A673 (cell line): ENCODE data around the gene APBA3.

ENCODE experiments used
- EZH2 ChIP-seq: fragments of 200-600 bp; sonication (generic); IDR thresholded peaks from 2 replicates; pipeline ENCODE4 v1.6.1; 2017; ENCODE audit warnings: borderline replicate concordance, low read depth, mild to moderate bottlenecking, mixed read lengths, antibody characterized with exemption, low read length; ENCODE audit not compliant: poor library complexity, severe bottlenecking
- TF ChIP-seq, protein P1 (sequence below): fragments of 300-800, 200-600 bp; sonication (generic); conservative IDR thresholded peaks from 2 replicates; pipeline ENCODE4 v1.5.1; 2017; ENCODE audit warnings: low read depth, mild to moderate bottlenecking, antibody characterized with exemption, low read length, moderate library complexity, mixed read lengths

- TF ChIP-seq, protein P1, sequence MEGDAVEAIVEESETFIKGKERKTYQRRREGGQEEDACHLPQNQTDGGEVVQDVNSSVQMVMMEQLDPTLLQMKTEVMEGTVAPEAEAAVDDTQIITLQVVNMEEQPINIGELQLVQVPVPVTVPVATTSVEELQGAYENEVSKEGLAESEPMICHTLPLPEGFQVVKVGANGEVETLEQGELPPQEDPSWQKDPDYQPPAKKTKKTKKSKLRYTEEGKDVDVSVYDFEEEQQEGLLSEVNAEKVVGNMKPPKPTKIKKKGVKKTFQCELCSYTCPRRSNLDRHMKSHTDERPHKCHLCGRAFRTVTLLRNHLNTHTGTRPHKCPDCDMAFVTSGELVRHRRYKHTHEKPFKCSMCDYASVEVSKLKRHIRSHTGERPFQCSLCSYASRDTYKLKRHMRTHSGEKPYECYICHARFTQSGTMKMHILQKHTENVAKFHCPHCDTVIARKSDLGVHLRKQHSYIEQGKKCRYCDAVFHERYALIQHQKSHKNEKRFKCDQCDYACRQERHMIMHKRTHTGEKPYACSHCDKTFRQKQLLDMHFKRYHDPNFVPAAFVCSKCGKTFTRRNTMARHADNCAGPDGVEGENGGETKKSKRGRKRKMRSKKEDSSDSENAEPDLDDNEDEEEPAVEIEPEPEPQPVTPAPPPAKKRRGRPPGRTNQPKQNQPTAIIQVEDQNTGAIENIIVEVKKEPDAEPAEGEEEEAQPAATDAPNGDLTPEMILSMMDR = no peak
- no peak for TF ChIP-seq EZH2
Measured at GRCh38 chr19:3746371-3747056, 15.0 kb downstream of the APBA3 start.
